Fibroblast of mammary gland (primary cell): ENCODE data around the gene FBXW12.

Experiments used
- DNase-seq: peaks from one replicate; pipeline ENCODE4 v3.0.0-alpha.2; 2010; ENCODE audit warnings: low read depth
- H3K4me3 ChIP-seq: 2 replicates; pipeline ENCODE4 v1.5.1; 2011; ENCODE audit warnings: low read depth, mild to moderate bottlenecking, low read length, moderate library complexity; ENCODE audit not compliant: control insufficient read depth
- CTCF ChIP-seq: conservative IDR thresholded peaks from 2 replicates; pipeline ENCODE4 v1.5.1; 2011; ENCODE audit warnings: low read depth, low read length, inconsistent platforms; ENCODE audit not compliant: control insufficient read depth, insufficient read depth

Gene FBXW12

GRCh38 chr3:48412375-48413001, 40.5 kb downstream of the FBXW12 start:
- no peak for DNase-seq
- H3K4me3 ChIP-seq: no peak overlapping the region
- TF ChIP-seq CTCF: no peak

- TF ChIP-seq CTCF: no peak
- H3K4me3 ChIP-seq: no peak overlapping the region
- no peak for DNase-seq
These were observed 41.1 kb downstream of the FBXW12 start for GRCh38 chr3:48413086-48413485.

GRCh38 chr3:48413611-48414010, 41.6 kb downstream of the FBXW12 start:
- no peak for TF ChIP-seq CTCF
- no peak for DNase-seq

GRCh38 chr3:48414376-48415250, 42.6 kb downstream of the FBXW12 start:
- DNase-seq: no peak
- no peak for TF ChIP-seq CTCF
- no peak overlapping the region for H3K4me3 ChIP-seq

More at GRCh38 chr3:48413611-48414010, 41.6 kb downstream of the FBXW12 start:
- no peak overlapping the region for H3K4me3 ChIP-seq

- H3K4me3 ChIP-seq: no peak overlapping the region
- DNase-seq: no peak
- no peak for TF ChIP-seq CTCF
These were observed 43.4 kb downstream of the FBXW12 start for GRCh38 chr3:48415251-48415953.

GRCh38 chr3:48416091-48416505, 44.1 kb downstream of the FBXW12 start:
- no peak overlapping the region for H3K4me3 ChIP-seq
- no peak for TF ChIP-seq CTCF
- no peak for DNase-seq
